Subcutaneous abdominal adipose tissue (tissue), 5 donors: ENCODE results near the gene ANKS1A.

Experiments
- H3K27ac ChIP-seq: one replicate; pipeline ENCODE4 v1.7.0; 2013; ENCODE audit warnings: low read depth, mild to moderate bottlenecking, inconsistent platforms, low read length, moderate library complexity
- H3K27me3 ChIP-seq, 5 donors: one replicate each; pipeline ENCODE4 v1.7.0; 2013; ENCODE audit warnings: low read length in 5 of 5, inconsistent platforms in 1 of 5; ENCODE audit not compliant: control insufficient read depth in 5 of 5, insufficient read depth in 4 of 5
- H3K36me3 ChIP-seq, 5 donors: one replicate each; pipeline ENCODE4 v1.7.0; 2013; ENCODE audit warnings: low read length in 5 of 5; ENCODE audit not compliant: control insufficient read depth in 5 of 5, insufficient read depth in 5 of 5
- H3K4me1 ChIP-seq, 5 donors: one replicate each; pipeline ENCODE4 v1.7.0; 2013; ENCODE audit warnings: low read length in 5 of 5, mild to moderate bottlenecking in 3 of 5, moderate library complexity in 1 of 5; ENCODE audit not compliant: control insufficient read depth in 5 of 5, insufficient read depth in 5 of 5
- H3K4me3 ChIP-seq, 5 donors: one replicate each; pipeline ENCODE4 v1.7.0; 2013; ENCODE audit warnings: low read length in 5 of 5, low read depth in 1 of 5
- H3K9ac ChIP-seq, 5 donors: one replicate each; pipeline ENCODE4 v1.7.0; 2013; ENCODE audit warnings: low read length in 5 of 5, mild to moderate bottlenecking in 4 of 5, moderate library complexity in 3 of 5
- H3K9me3 ChIP-seq, 5 donors: one replicate each; pipeline ENCODE4 v1.7.0; 2013; ENCODE audit warnings: low read length in 5 of 5; ENCODE audit not compliant: control insufficient read depth in 5 of 5
- donor health status: healthy.
- donor health status: healthy.
- donor health status: healthy.
- donor health status: healthy.
- donor health status: healthy.

The ANKS1A gene

DNA sequence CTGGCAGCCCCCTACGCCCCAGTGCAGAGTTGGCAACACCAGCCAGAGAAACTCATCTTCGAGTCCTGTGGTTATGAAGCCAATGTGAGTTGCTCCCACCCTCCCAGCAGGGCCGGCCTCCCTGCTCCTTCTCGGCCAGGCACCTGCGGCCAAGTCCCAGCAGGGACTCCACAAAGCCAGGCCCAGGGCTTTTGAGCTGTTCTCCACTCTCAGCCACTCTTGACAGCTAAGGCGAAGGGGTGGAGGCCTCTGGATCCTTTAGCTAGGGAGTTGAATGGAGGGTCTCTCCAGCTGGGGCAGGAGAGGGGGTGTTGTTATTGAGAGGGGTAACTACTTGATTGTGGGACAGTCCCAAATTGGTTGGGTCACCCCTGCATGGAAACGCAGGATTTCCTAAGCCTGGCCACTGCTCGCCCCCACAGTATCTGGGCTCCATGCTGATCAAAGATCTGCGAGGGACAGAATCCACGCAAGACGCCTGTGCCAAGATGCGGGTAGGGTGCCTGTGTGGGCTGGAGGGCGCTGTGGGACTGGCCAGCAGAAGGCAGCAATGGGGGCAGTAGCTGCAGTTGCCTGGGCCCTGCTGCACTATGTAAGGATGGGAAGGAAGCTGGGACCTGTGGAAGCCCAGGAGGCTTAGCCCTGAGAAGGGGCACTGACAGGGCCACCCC, 193.8 kb downstream of the ANKS1A start:
- peaks cover 2 to 41% (median 22%) of the 10 kb centered on the region in 5 donors for H3K4me1 ChIP-seq
- no peaks in the 10 kb centered on the region for H3K9me3 ChIP-seq
- H3K27me3 ChIP-seq, result no peaks in the 10 kb centered on the region
- no peak overlapping the region for H3K27ac ChIP-seq
- H3K4me3 ChIP-seq, result no peak overlapping the region
- peak overlapping the region in 2 of 5 donors; percentile 2 to 12 for H3K9ac ChIP-seq
- peaks cover 0 to 100% (median 97%) of the 10 kb centered on the region in 5 donors for H3K36me3 ChIP-seq

GRCh38 chr6:35083507-35083906, 194.5 kb downstream of the ANKS1A start:
- Histone ChIP-seq H3K27me3 (no peaks in the 10 kb centered on the region), H3K27ac (no peak overlapping the region), H3K36me3 (peaks cover 0 to 100% (median 98%) of the 10 kb centered on the region in 5 donors), H3K4me3 (no peak overlapping the region), H3K9ac (no peak overlapping the region), H3K9me3 (no peaks in the 10 kb centered on the region), H3K4me1 (peaks cover 2 to 48% (median 28%) of the 10 kb centered on the region in 5 donors)

GRCh38 chr6:35084041-35084491, 195.0 kb downstream of the ANKS1A start:
- Histone ChIP-seq H3K9ac (no peak overlapping the region), H3K36me3 (peaks cover 0 to 100% (median 98%) of the 10 kb centered on the region in 5 donors), H3K4me1 (peaks cover 2 to 53% (median 33%) of the 10 kb centered on the region in 5 donors), H3K9me3 (no peaks in the 10 kb centered on the region), H3K4me3 (no peak overlapping the region), H3K27ac (no peak overlapping the region), H3K27me3 (no peaks in the 10 kb centered on the region)

- Histone ChIP-seq H3K27ac (no peak overlapping the region), H3K9me3 (no peaks in the 10 kb centered on the region), H3K4me1 (peaks cover 2 to 59% (median 39%) of the 10 kb centered on the region in 5 donors), H3K36me3 (peaks cover 0 to 100% (median 94%) of the 10 kb centered on the region in 5 donors), H3K9ac (no peak overlapping the region), H3K4me3 (no peak overlapping the region), H3K27me3 (no peaks in the 10 kb centered on the region)
These were observed 195.6 kb downstream of the ANKS1A start for GRCh38 chr6:35084511-35085203.

GRCh38 chr6:35085359-35086281, 196.6 kb downstream of the ANKS1A start:
- Histone ChIP-seq H3K27ac (no peak overlapping the region), H3K4me3 (no peak overlapping the region), H3K4me1 (peaks cover 2 to 64% (median 42%) of the 10 kb centered on the region in 5 donors), H3K36me3 (peaks cover 0 to 99% (median 89%) of the 10 kb centered on the region in 5 donors), H3K9me3 (no peaks in the 10 kb centered on the region), H3K27me3 (no peaks in the 10 kb centered on the region), H3K9ac (no peak overlapping the region)

- no peaks in the 10 kb centered on the region for H3K9me3 ChIP-seq
- no peaks in the 10 kb centered on the region for H3K27me3 ChIP-seq
- peaks cover 0 to 99% (median 86%) of the 10 kb centered on the region in 5 donors for H3K36me3 ChIP-seq
- no peak overlapping the region for H3K4me3 ChIP-seq
- no peak overlapping the region for H3K9ac ChIP-seq
- peaks cover 2 to 64% (median 43%) of the 10 kb centered on the region in 5 donors for H3K4me1 ChIP-seq
- H3K27ac ChIP-seq, result no peak overlapping the region
These were observed 197.2 kb downstream of the ANKS1A start for GRCh38 chr6:35086282-35086632.

- H3K9ac ChIP-seq, result no peak overlapping the region
- H3K4me3 ChIP-seq, result no peak overlapping the region
- H3K27ac ChIP-seq, result no peak overlapping the region
- peaks cover 0 to 99% (median 85%) of the 10 kb centered on the region in 5 donors for H3K36me3 ChIP-seq
- H3K4me1 ChIP-seq, result peaks cover 4 to 64% (median 43%) of the 10 kb centered on the region in 5 donors
- no peaks in the 10 kb centered on the region for H3K9me3 ChIP-seq
- no peaks in the 10 kb centered on the region for H3K27me3 ChIP-seq
These were observed 197.7 kb downstream of the ANKS1A start for GRCh38 chr6:35086636-35087360.

- H3K4me1 ChIP-seq, result peaks cover 5 to 64% (median 44%) of the 10 kb centered on the region in 5 donors
- no peak overlapping the region for H3K9ac ChIP-seq
- no peak overlapping the region for H3K27ac ChIP-seq
- no peaks in the 10 kb centered on the region for H3K9me3 ChIP-seq
- H3K36me3 ChIP-seq, result peaks cover 0 to 90% (median 79%) of the 10 kb centered on the region in 5 donors
- no peaks in the 10 kb centered on the region for H3K27me3 ChIP-seq
- H3K4me3 ChIP-seq, result no peak overlapping the region
These were observed 198.6 kb downstream of the ANKS1A start for GRCh38 chr6:35087361-35088280.
